Left lung (tissue), 10 donors: Measurements from ENCODE around the gene TPM3. TPM values are rescaled to one million over a fixed set of nuclear protein-coding genes. Genes with fewer than 3 reads are reported as not detected.
"Not testable (repeated sequence)": the region's sequence is repeated elsewhere in the genome, so short reads cannot be mapped to it uniquely, and the experiment has no call there.

Experiments
- ATAC-seq: fragments of 200-7000 bp; cut with Tn5 transposase; one replicate; pipeline ENCODE4 v1.9.1; 2020; ENCODE audit warnings: moderate library complexity
- DNase-seq, 4 donors: peaks; one replicate each; pipeline ENCODE4 v3.0.0-alpha.2; 2013 to 2020
- H3K27ac ChIP-seq, 2 donors: fragments of 200-600 bp; sonication (generic) in 1 of 2; one replicate each; pipeline versions ENCODE4 v1.5.0 to v1.8.0; 2020 to 2021
- H3K27me3 ChIP-seq, 2 donors: fragments of 200-600 bp; sonication (generic) in 1 of 2; one replicate each; pipeline versions ENCODE4 v1.5.0 to v1.8.0; 2020 to 2021
- H3K36me3 ChIP-seq, 2 donors: fragments of 200-600 bp; sonication (generic) in 1 of 2; one replicate each; pipeline versions ENCODE4 v1.5.0 to v1.8.0; 2020 to 2021
- H3K4me1 ChIP-seq, 2 donors: fragments of 200-600 bp; one replicate each; pipeline ENCODE4 v1.8.0; 2021
- H3K4me3 ChIP-seq, 2 donors: fragments of 200-600 bp; sonication (generic) in 1 of 2; one replicate each; pipeline versions ENCODE4 v1.5.0 to v1.8.0; 2020 to 2021; ENCODE audit warnings: mild to moderate bottlenecking in 1 of 2
- H3K9me3 ChIP-seq, 2 donors: fragments of 200-600 bp; sonication (generic) in 1 of 2; one replicate each; pipeline versions ENCODE4 v1.5.0 to v1.8.0; 2020 to 2021
- intact Hi-C, 2 donors: fragments of 100-400 bp; cut with DNase I; formaldehyde crosslinking; loops; one replicate each; pipeline versions ENCODE4 v1.11.2 to v1.14.2; 2022
- microRNA-seq, 2 donors: library from miRNA; unstranded; fragments of <30 nt; microRNA quantifications; one replicate each; pipeline ENCODE4, GENCODE V29; 2019
- polyA plus RNA-seq, 6 donors: library from polyadenylated mRNA; unstranded; fragments of 120-200 nt; gene quantifications; one replicate each; pipeline ENCODE4 v1.2.1, GENCODE V29; 2013; ENCODE audit not compliant: insufficient read length in 6 of 6
- total RNA-seq, 2 donors: library from RNA; stranded (reverse); fragmentation: NEBNext Ultra II Directional; extraction: Animal tissue kit (Norgen Biotek cat#: 25700); gene quantifications; one replicate each; pipeline ENCODE4 v1.2.1, GENCODE V29; 2021
- TF ChIP-seq, protein P1 (sequence below), 2 donors: fragments of 200-600 bp; sonication (generic) in 1 of 2; IDR thresholded peaks; one replicate each; pipeline versions ENCODE4 v1.5.0 to v1.8.0; 2021; ENCODE audit warnings: antibody characterized with exemption in 2 of 2
- donor health status: DM: no; HTN: yes; CAD: no.
- donor health status: DM: no; HTN: no; CAD: no.

Gene TPM3
- total and polyA plus RNA-seq, 8 donors, result 220 to 406 (median 257) TPM

DNA sequence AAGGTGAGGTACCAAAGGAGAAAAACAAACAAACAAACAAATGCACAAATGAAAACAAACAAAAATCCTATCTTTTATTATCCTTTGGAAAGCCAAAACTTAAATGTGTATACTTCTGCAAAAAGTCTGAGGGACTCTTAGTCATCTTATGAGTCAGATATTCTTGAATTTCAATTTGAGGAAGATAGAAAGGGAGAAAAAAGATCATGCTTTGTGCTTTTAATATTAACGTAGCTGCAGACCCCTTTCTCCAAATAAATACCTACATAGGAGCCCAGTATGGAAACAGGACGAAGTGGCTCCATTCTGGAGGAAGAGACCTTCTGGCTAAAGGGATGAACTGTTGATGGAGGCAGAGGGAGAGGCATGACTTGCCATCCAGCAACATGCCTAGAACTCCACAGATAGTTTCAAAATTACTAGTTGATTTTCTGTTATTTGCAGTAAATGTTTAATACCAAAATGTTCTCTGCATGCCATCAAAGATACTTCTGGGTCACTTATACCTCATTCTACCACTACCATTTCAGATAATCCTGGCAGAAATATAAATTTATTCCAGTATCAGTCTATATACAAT, 62.4 kb downstream of the TPM3 start:
- intact Hi-C loops, result no loop called here
- DNase-seq (no peak), ATAC-seq (peak; percentile 31)
- Histone ChIP-seq H3K27ac (no peak overlapping the region), H3K9me3 (no peaks in the 10 kb centered on the region), H3K4me1 (peaks cover 0 to 4% of the 10 kb centered on the region in 2 donors), H3K36me3 (no peaks in the 10 kb centered on the region), H3K27me3 (no peaks in the 10 kb centered on the region), H3K4me3 (no peak overlapping the region)
- TF ChIP-seq, protein P1, sequence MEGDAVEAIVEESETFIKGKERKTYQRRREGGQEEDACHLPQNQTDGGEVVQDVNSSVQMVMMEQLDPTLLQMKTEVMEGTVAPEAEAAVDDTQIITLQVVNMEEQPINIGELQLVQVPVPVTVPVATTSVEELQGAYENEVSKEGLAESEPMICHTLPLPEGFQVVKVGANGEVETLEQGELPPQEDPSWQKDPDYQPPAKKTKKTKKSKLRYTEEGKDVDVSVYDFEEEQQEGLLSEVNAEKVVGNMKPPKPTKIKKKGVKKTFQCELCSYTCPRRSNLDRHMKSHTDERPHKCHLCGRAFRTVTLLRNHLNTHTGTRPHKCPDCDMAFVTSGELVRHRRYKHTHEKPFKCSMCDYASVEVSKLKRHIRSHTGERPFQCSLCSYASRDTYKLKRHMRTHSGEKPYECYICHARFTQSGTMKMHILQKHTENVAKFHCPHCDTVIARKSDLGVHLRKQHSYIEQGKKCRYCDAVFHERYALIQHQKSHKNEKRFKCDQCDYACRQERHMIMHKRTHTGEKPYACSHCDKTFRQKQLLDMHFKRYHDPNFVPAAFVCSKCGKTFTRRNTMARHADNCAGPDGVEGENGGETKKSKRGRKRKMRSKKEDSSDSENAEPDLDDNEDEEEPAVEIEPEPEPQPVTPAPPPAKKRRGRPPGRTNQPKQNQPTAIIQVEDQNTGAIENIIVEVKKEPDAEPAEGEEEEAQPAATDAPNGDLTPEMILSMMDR (IDR thresholded peaks at IDR 0.05), result no peak

DNA sequence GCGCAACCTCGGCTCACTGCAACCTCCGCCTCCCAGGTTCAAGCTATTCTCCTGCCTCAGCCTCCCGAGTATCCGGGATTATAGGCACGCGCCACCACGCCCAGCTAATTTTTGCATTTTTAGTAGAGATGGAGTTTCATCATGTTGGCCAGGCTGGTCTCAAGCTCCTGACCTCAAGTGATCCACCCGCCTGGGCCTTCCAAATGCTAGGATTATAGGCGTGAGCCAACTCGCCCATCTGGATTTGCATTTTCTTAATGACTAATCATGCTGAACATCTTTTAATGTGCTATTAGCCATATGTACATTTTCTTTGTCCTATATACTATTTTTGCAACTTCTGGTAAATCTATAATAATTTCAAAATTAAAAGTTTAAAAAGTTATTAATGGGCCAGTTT, 68.7 kb downstream of the TPM3 start:
- DNase-seq, H3K27me3 ChIP-seq, H3K9me3 ChIP-seq, H3K4me3 ChIP-seq, H3K4me1 ChIP-seq, H3K27ac ChIP-seq, ATAC-seq, H3K36me3 ChIP-seq, intact Hi-C loops: not testable (repeated sequence)

DNA sequence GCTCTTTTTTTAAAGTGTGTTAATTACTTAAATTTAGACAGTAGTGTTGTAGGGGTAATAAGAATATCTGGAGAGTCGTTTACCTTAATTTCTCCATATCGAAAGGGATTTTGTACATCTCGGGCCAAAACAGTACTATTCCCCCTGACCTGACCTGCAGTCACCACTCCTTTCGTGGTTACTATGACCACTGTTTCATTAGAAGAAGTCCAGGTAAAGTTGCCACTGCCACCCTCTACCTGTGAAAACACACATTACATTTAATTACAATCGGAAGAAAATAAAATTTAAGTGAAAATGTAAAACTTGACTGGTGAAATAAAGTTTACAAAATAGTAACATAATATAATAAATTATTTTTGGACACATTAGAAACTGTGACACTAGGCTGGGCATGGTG, 74.3 kb downstream of the TPM3 start:
- TF ChIP-seq, protein P1 (IDR thresholded peaks at IDR 0.05), result no peak
- intact Hi-C loops, result no loop called here
- Histone ChIP-seq H3K4me1 (no peaks in the 10 kb centered on the region), H3K27me3 (no peaks in the 10 kb centered on the region), H3K4me3 (no peak overlapping the region), H3K27ac (no peak overlapping the region), H3K9me3 (no peaks in the 10 kb centered on the region), H3K36me3 (no peaks in the 10 kb centered on the region)
- ATAC-seq (no peak), DNase-seq (no peak)

DNA sequence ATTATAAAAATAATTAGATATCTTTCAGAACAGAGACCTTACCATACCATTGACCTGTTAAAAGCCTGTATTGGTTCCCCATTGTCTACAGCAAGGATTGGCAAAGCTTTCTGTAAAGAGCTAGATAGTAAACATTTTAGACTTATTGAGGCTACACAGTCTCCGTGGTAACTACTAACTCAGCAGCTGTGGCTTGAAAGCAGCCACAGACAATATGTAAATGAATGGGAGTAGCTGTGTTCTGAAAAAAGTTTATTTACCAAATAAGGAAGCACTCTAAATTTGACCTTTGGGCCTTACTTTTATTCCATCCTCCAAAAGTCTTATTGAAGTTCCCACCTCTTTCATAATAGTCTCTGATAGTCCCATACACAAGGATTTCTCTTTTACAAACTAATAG, 76.7 kb downstream of the TPM3 start:
- Histone ChIP-seq H3K27me3 (no peaks in the 10 kb centered on the region), H3K36me3 (no peaks in the 10 kb centered on the region), H3K4me1 (no peaks in the 10 kb centered on the region), H3K27ac (no peak overlapping the region), H3K9me3 (no peaks in the 10 kb centered on the region), H3K4me3 (no peak overlapping the region)
- peak in 1 of 4 donors; percentile 3 for DNase-seq
- intact Hi-C loops, result no loop called here
- peak; percentile 33 for ATAC-seq
- TF ChIP-seq, protein P1 (IDR thresholded peaks at IDR 0.05), result no peak

Small RNA genes within 50 kb of the gene (microRNA-seq; reads per million reads assigned to microRNA genes)
- 5.7 to 28.1 reads per million in 2 donors for gene MIR190B

Other genes starting within 250 kb of the TPM3 start
- gene DENND4B, start 245.4 kb downstream of the TPM3 start, total RNA-seq, result 100 to 1,000 TPM in 1 of 2 donors, 10 to 100 TPM in 1; 49.5 to 106 TPM
- gene DENND4B, start 245.4 kb downstream of the TPM3 start, polyA plus RNA-seq, result 10 to 100 TPM; 41.3 to 63.3 (median 47.4) TPM
- 10 to 100 TPM; 39.7 to 54.3 TPM for gene CRTC2, start 233.5 kb downstream of the TPM3 start, total RNA-seq
- gene CRTC2, start 233.5 kb downstream of the TPM3 start, polyA plus RNA-seq, result 10 to 100 TPM; 44.5 to 53.7 (median 47.1) TPM
- 100 to 1,000 TPM; 111 to 185 TPM for gene SLC39A1, start 228.6 kb downstream of the TPM3 start, total RNA-seq
- 10 to 100 TPM; 59.1 to 65.6 (median 63.3) TPM for gene SLC39A1, start 228.6 kb downstream of the TPM3 start, polyA plus RNA-seq
- gene CREB3L4, start 224.2 kb downstream of the TPM3 start, total RNA-seq, result 1 to 10 TPM; 9.3 to 10.0 TPM
- 10 to 100 TPM; 32.6 to 44.3 (median 38.6) TPM for gene CREB3L4, start 224.2 kb downstream of the TPM3 start, polyA plus RNA-seq
- gene JTB, start 214.4 kb downstream of the TPM3 start, total RNA-seq, result 100 to 1,000 TPM; 142 to 148 TPM
- gene JTB, start 214.4 kb downstream of the TPM3 start, polyA plus RNA-seq, result 10 to 100 TPM; 79.5 to 91.7 (median 83.2) TPM
- gene RAB13, start 205.8 kb downstream of the TPM3 start, total RNA-seq, result 100 to 1,000 TPM; 122 to 124 TPM
- 100 to 1,000 TPM; 151 to 171 (median 161) TPM for gene RAB13, start 205.8 kb downstream of the TPM3 start, polyA plus RNA-seq
- 1,000 to 10,000 TPM; 1,116 to 1,380 TPM for gene RPS27, start 201.3 kb downstream of the TPM3 start, total RNA-seq
- 1,000 to 10,000 TPM; 3,226 to 4,397 (median 3,891) TPM for gene RPS27, start 201.3 kb downstream of the TPM3 start, polyA plus RNA-seq
- under 1 TPM; 0.16 to 0.26 TPM for gene NUP210L, start 37.0 kb downstream of the TPM3 start, total RNA-seq
- gene NUP210L, start 37.0 kb downstream of the TPM3 start, polyA plus RNA-seq, result under 1 TPM; 0.09 to 0.27 (median 0.16) TPM
- not detected for gene CFAP141, start 14.2 kb upstream of the TPM3 start, total RNA-seq
- 1 to 10 TPM in 5 of 6 donors, under 1 TPM in 1; 0.52 to 4.4 (median 2.2) TPM for gene CFAP141, start 14.2 kb upstream of the TPM3 start, polyA plus RNA-seq
- gene UBAP2L, start 28.9 kb upstream of the TPM3 start, total RNA-seq, result 100 to 1,000 TPM; 131 to 144 TPM
- gene UBAP2L, start 28.9 kb upstream of the TPM3 start, polyA plus RNA-seq, result 100 to 1,000 TPM; 173 to 201 (median 177) TPM
- 10 to 100 TPM; 71.6 to 82.6 TPM for gene HAX1, start 80.5 kb upstream of the TPM3 start, total RNA-seq
- gene HAX1, start 80.5 kb upstream of the TPM3 start, polyA plus RNA-seq, result 10 to 100 TPM; 68.6 to 80.5 (median 79.1) TPM
- gene AQP10, start 129.0 kb upstream of the TPM3 start, total RNA-seq, result under 1 TPM; 0.20 to 0.34 TPM
- under 1 TPM; 0.13 to 0.31 (median 0.23) TPM for gene AQP10, start 129.0 kb upstream of the TPM3 start, polyA plus RNA-seq
- 10 to 100 TPM; 35.2 to 36.6 TPM for gene ATP8B2, start 133.4 kb upstream of the TPM3 start, total RNA-seq
- gene ATP8B2, start 133.4 kb upstream of the TPM3 start, polyA plus RNA-seq, result 10 to 100 TPM; 32.9 to 41.9 (median 36.9) TPM
- 10 to 100 TPM; 45.0 to 65.3 TPM for gene IL6R, start 213.2 kb upstream of the TPM3 start, total RNA-seq
- gene IL6R, start 213.2 kb upstream of the TPM3 start, polyA plus RNA-seq, result 1 to 10 TPM; 4.5 to 8.2 (median 5.4) TPM